ENCODE results near the gene ART5.
"Not testable (repeated sequence)": the region's sequence is repeated elsewhere in the genome, so short reads cannot be mapped to it uniquely, and the experiment has no call there.

The ART5 gene

GRCh38 chr11:3655547-3655946, 13.8 kb upstream of the ART5 start:
- no peak for DNase-seq

- DNase-seq = not testable (repeated sequence)
Observed at GRCh38 chr11:3652514-3652913, 10.7 kb upstream of the ART5 start.

- not testable (repeated sequence) for DNase-seq
Observed at GRCh38 chr11:3649374-3649773, 7.6 kb upstream of the ART5 start.

GRCh38 chr11:3648843-3649242, 7.1 kb upstream of the ART5 start:
- DNase-seq = not testable (repeated sequence)

GRCh38 chr11:3645552-3645951, 3.8 kb upstream of the ART5 start:
- DNase-seq = no peak

GRCh38 chr11:3644817-3645235, 3.0 kb upstream of the ART5 start, which contains the start of gene ART1:
TSS of gene ART1 (plus strand) at chr11:3645128. CDS start at chr11:3659214, 14,086 bp downstream.
- no peak for DNase-seq

- DNase-seq = not testable (repeated sequence)
Observed at GRCh38 chr11:3643102-3643546, 1.3 kb upstream of the ART5 start.

- no peak for DNase-seq
Observed at GRCh38 chr11:3642071-3642951, 519 bp upstream of the ART5 start.

GRCh38 chr11:3641191-3641590, 601 bp downstream of the ART5 start:
- DNase-seq = no peak

- DNase-seq = no peak
Observed at GRCh38 chr11:3639841-3640240, 2.0 kb downstream of the ART5 start.

- no peak for DNase-seq
Observed at GRCh38 chr11:3638513-3638912, 3.3 kb downstream of the ART5 start.

GRCh38 chr11:3637201-3637600, 4.6 kb downstream of the ART5 start:
- DNase-seq = no peak

GRCh38 chr11:3635641-3636375, 6.0 kb downstream of the ART5 start:
- no peak for DNase-seq

GRCh38 chr11:3632070-3632660, 9.6 kb downstream of the ART5 start:
- DNase-seq = no peak

- no peak for DNase-seq
Observed at GRCh38 chr11:3631331-3631730, 10.5 kb downstream of the ART5 start.

- DNase-seq = no peak
Observed at GRCh38 chr11:3627291-3627690, 14.5 kb downstream of the ART5 start.

- DNase-seq = peak; percentile 80
Observed at GRCh38 chr11:3626250-3626960, 15.4 kb downstream of the ART5 start.

GRCh38 chr11:3623767-3624458, 17.9 kb downstream of the ART5 start:
- no peak for DNase-seq

GRCh38 chr11:3623121-3623520, 18.7 kb downstream of the ART5 start:
- no peak for DNase-seq

GRCh38 chr11:3622521-3622920, 19.3 kb downstream of the ART5 start:
- DNase-seq = no peak

- DNase-seq = no peak
Observed at GRCh38 chr11:3617990-3618389, 23.8 kb downstream of the ART5 start.

Data from KG1 (cell line).